ENCODE results near the gene KRT3.

Gene KRT3

DNA sequence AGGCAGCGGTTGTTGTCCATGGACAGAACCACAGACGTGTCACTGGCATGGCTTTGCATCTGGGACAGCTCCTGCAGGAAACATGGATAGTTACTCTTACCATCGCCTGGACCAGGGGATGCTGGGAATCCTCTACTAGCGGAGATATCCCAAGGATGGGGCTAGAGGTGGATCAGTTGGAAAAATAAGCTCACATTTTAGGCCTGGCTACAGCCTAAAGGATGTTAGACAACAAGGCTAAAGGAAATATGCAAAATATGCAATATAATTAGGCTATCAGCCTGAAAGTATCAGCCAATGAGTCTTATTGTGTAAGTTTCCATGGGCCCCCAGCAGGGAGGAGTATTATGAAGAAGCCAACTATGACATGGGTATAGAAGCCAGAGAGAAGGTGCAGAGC lies 23.7 kb downstream of the KRT3 start:
- H3K4me3 ChIP-seq (ENCODE audit: low read length), result no peak overlapping the region
- no peaks in the 10 kb centered on the region for H4K20me1 ChIP-seq (ENCODE audit: control insufficient read depth, insufficient read depth, low read depth, low read length)
- peaks cover 11% of the 10 kb centered on the region for H3K27me3 ChIP-seq (ENCODE audit: control insufficient read depth, low read length)
- no peaks in the 10 kb centered on the region for H3K79me2 ChIP-seq (ENCODE audit: control insufficient read depth, low read length)
- no peak for TF ChIP-seq EZH2phosphoT487 (IDR thresholded peaks at IDR 0.05; ENCODE audit: borderline replicate concordance, low read length)
- TF ChIP-seq, protein P1, sequence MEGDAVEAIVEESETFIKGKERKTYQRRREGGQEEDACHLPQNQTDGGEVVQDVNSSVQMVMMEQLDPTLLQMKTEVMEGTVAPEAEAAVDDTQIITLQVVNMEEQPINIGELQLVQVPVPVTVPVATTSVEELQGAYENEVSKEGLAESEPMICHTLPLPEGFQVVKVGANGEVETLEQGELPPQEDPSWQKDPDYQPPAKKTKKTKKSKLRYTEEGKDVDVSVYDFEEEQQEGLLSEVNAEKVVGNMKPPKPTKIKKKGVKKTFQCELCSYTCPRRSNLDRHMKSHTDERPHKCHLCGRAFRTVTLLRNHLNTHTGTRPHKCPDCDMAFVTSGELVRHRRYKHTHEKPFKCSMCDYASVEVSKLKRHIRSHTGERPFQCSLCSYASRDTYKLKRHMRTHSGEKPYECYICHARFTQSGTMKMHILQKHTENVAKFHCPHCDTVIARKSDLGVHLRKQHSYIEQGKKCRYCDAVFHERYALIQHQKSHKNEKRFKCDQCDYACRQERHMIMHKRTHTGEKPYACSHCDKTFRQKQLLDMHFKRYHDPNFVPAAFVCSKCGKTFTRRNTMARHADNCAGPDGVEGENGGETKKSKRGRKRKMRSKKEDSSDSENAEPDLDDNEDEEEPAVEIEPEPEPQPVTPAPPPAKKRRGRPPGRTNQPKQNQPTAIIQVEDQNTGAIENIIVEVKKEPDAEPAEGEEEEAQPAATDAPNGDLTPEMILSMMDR (IDR thresholded peaks at IDR 0.05; ENCODE audit: low read depth, low read length, poor library complexity, severe bottlenecking), result no peak
- H3K4me1 ChIP-seq (ENCODE audit: control insufficient read depth, low read length), result no peaks in the 10 kb centered on the region
- H3K27ac ChIP-seq (ENCODE audit: low read depth, low read length), result no peak overlapping the region
- H3K4me2 ChIP-seq (ENCODE audit: low read length), result no peak overlapping the region
- no peaks in the 10 kb centered on the region for H3K36me3 ChIP-seq (ENCODE audit: control insufficient read depth, low read length)
- no peaks in the 10 kb centered on the region for H3K9me2 ChIP-seq (replicated peaks; ENCODE audit: control insufficient read depth, low read length)
- no peaks in the 10 kb centered on the region for H3F3A ChIP-seq (ENCODE audit: control insufficient read depth, insufficient read depth)
- H3K9me3 ChIP-seq (ENCODE audit: control insufficient read depth, insufficient read depth, low read length), result no peaks in the 10 kb centered on the region

DNA sequence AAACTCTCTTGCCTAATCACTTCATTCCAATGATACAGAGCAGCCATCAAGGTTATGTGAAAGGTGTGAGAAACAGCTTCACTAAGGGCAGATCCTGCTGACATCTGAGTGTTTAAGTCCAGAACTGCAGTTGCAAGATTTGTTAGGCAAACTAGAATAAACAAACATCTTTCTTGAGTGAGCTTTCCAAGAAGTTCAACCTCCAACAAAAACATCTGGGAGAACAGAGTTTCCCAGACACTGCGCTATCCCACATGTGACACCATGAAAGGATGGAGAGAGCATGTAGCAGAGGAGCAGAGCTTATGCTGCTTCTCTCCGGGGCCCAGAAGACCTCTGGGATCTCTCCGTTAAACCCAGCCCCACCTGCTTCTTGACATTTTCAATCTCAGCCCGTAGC lies 24.4 kb downstream of the KRT3 start:
- no peak overlapping the region for H3K4me2 ChIP-seq (ENCODE audit: low read length)
- peaks cover 11% of the 10 kb centered on the region for H3K27me3 ChIP-seq (ENCODE audit: control insufficient read depth, low read length)
- no peaks in the 10 kb centered on the region for H3F3A ChIP-seq (ENCODE audit: control insufficient read depth, insufficient read depth)
- no peak overlapping the region for H3K4me3 ChIP-seq (ENCODE audit: low read length)
- no peaks in the 10 kb centered on the region for H3K9me3 ChIP-seq (ENCODE audit: control insufficient read depth, insufficient read depth, low read length)
- no peaks in the 10 kb centered on the region for H3K4me1 ChIP-seq (ENCODE audit: control insufficient read depth, low read length)
- H3K27ac ChIP-seq (ENCODE audit: low read depth, low read length), result no peak overlapping the region
- H3K36me3 ChIP-seq (ENCODE audit: control insufficient read depth, low read length), result no peaks in the 10 kb centered on the region
- H4K20me1 ChIP-seq (ENCODE audit: control insufficient read depth, insufficient read depth, low read depth, low read length), result no peaks in the 10 kb centered on the region
- no peak for TF ChIP-seq EZH2phosphoT487 (IDR thresholded peaks at IDR 0.05; ENCODE audit: borderline replicate concordance, low read length)
- TF ChIP-seq, protein P1 (IDR thresholded peaks at IDR 0.05; ENCODE audit: low read depth, low read length, poor library complexity, severe bottlenecking), result no peak
- no peaks in the 10 kb centered on the region for H3K9me2 ChIP-seq (replicated peaks; ENCODE audit: control insufficient read depth, low read length)
- H3K79me2 ChIP-seq (ENCODE audit: control insufficient read depth, low read length), result no peaks in the 10 kb centered on the region

GRCh38 chr12:52771088-52771487 lies 24.8 kb downstream of the KRT3 start:
- no peaks in the 10 kb centered on the region for H3K9me3 ChIP-seq (ENCODE audit: control insufficient read depth, insufficient read depth, low read length)
- H3K79me2 ChIP-seq (ENCODE audit: control insufficient read depth, low read length), result no peaks in the 10 kb centered on the region
- no peaks in the 10 kb centered on the region for H3K4me1 ChIP-seq (ENCODE audit: control insufficient read depth, low read length)
- no peak overlapping the region for H3K4me2 ChIP-seq (ENCODE audit: low read length)
- peaks cover 11% of the 10 kb centered on the region for H3K27me3 ChIP-seq (ENCODE audit: control insufficient read depth, low read length)
- H3K27ac ChIP-seq (ENCODE audit: low read depth, low read length), result no peak overlapping the region
- H3K9me2 ChIP-seq (replicated peaks; ENCODE audit: control insufficient read depth, low read length), result no peaks in the 10 kb centered on the region
- no peaks in the 10 kb centered on the region for H3F3A ChIP-seq (ENCODE audit: control insufficient read depth, insufficient read depth)
- TF ChIP-seq, protein P1 (IDR thresholded peaks at IDR 0.05; ENCODE audit: low read depth, low read length, poor library complexity, severe bottlenecking), result no peak
- no peak for TF ChIP-seq EZH2phosphoT487 (IDR thresholded peaks at IDR 0.05; ENCODE audit: borderline replicate concordance, low read length)
- H3K4me3 ChIP-seq (ENCODE audit: low read length), result no peak overlapping the region
- no peaks in the 10 kb centered on the region for H4K20me1 ChIP-seq (ENCODE audit: control insufficient read depth, insufficient read depth, low read depth, low read length)
- H3K36me3 ChIP-seq (ENCODE audit: control insufficient read depth, low read length), result no peaks in the 10 kb centered on the region

DNA sequence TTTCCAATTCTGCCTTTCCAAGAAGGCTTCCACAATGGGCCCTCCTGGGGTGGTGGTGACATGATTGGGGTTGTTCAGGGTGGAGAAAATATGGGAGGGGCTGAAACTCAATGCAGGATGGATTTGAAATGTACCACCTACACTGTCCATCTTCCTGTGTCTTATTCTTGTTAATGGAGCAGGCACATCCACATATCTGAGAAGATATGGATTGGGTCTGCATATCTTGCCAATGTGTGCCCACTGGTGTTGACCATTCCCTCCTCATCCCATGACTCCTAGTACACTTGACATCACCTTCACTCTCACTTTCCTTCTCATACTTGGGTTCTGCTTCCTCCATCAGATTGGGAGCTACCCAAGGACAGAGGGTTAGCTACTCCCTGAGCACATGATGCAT lies 26.0 kb downstream of the KRT3 start:
- no peaks in the 10 kb centered on the region for H3K9me2 ChIP-seq (replicated peaks; ENCODE audit: control insufficient read depth, low read length)
- no peaks in the 10 kb centered on the region for H3F3A ChIP-seq (ENCODE audit: control insufficient read depth, insufficient read depth)
- no peaks in the 10 kb centered on the region for H3K36me3 ChIP-seq (ENCODE audit: control insufficient read depth, low read length)
- H3K4me2 ChIP-seq (ENCODE audit: low read length), result no peak overlapping the region
- no peak overlapping the region for H3K27ac ChIP-seq (ENCODE audit: low read depth, low read length)
- H3K9me3 ChIP-seq (ENCODE audit: control insufficient read depth, insufficient read depth, low read length), result no peaks in the 10 kb centered on the region
- H3K4me3 ChIP-seq (ENCODE audit: low read length), result no peak overlapping the region
- TF ChIP-seq EZH2phosphoT487 (IDR thresholded peaks at IDR 0.05; ENCODE audit: borderline replicate concordance, low read length), result no peak
- TF ChIP-seq, protein P1 (IDR thresholded peaks at IDR 0.05; ENCODE audit: low read depth, low read length, poor library complexity, severe bottlenecking), result no peak
- H4K20me1 ChIP-seq (ENCODE audit: control insufficient read depth, insufficient read depth, low read depth, low read length), result no peaks in the 10 kb centered on the region
- peaks cover 10% of the 10 kb centered on the region for H3K27me3 ChIP-seq (ENCODE audit: control insufficient read depth, low read length)
- no peaks in the 10 kb centered on the region for H3K79me2 ChIP-seq (ENCODE audit: control insufficient read depth, low read length)
- H3K4me1 ChIP-seq (ENCODE audit: control insufficient read depth, low read length), result no peaks in the 10 kb centered on the region

Data from DOHH2 (cell line).